SJCRH30 (cell line): ENCODE data around the gene C22orf31. TPM values are rescaled to one million over a fixed set of nuclear protein-coding genes. Genes with fewer than 3 reads are reported as not detected.
A peak's percentile ranks its signal among the peaks of the same experiment; 100 is the strongest.
"Not testable (repeated sequence)": the region's sequence is repeated elsewhere in the genome, so short reads cannot be mapped to it uniquely, and the experiment has no call there.

ENCODE experiments used
- DNase-seq, 2 experiments: peaks; one replicate each; pipeline ENCODE4 v3.0.0-alpha.2; 2015 to 2020
- H3K27ac ChIP-seq: fragments of 250-450 bp; sonication (Bioruptor Pico); 2 replicates; pipeline ENCODE4 v1.5.1; 2020; ENCODE audit warnings: mild to moderate bottlenecking, moderate library complexity
- H3K27me3 ChIP-seq: fragments of 250-450 bp; sonication (Bioruptor Pico); 2 replicates; pipeline ENCODE4 v1.5.1; 2020; ENCODE audit warnings: mild to moderate bottlenecking, moderate library complexity
- H3K36me3 ChIP-seq: fragments of 250-450 bp; sonication (Bioruptor Pico); 2 replicates; pipeline ENCODE4 v1.5.1; 2020; ENCODE audit warnings: mild to moderate bottlenecking, moderate library complexity
- H3K4me1 ChIP-seq: fragments of 250-450 bp; sonication (Bioruptor Pico); 2 replicates; pipeline ENCODE4 v1.5.1; 2020; ENCODE audit warnings: mild to moderate bottlenecking, moderate library complexity
- H3K4me3 ChIP-seq: fragments of 250-450 bp; sonication (Bioruptor Pico); 2 replicates; pipeline ENCODE4 v1.5.1; 2020; ENCODE audit warnings: mild to moderate bottlenecking, moderate library complexity
- H3K9me3 ChIP-seq: fragments of 250-450 bp; sonication (Bioruptor Pico); replicated peaks from 2 replicates; pipeline ENCODE4 v1.5.1; 2020; ENCODE audit warnings: mild to moderate bottlenecking, moderate library complexity
- total RNA-seq: library from RNA; depleted of rRNA; stranded (reverse); fragments of >200 nt; shearing (Covaris generic); gene quantifications from 2 replicates; pipeline ENCODE4 v1.2.3, GENCODE V29; 2014

C22orf31 gene
- total RNA-seq, 1 experiment from 2014 or later, result not detected

- H3K4me1 ChIP-seq, result peaks cover 26% of the 10 kb centered on the region
- H3K4me3 ChIP-seq, result no peak overlapping the region
- peaks cover 8% of the 10 kb centered on the region; the same call in 1 of the 2 replicates for H3K36me3 ChIP-seq
- no peaks in the 10 kb centered on the region for H3K27me3 ChIP-seq
- DNase-seq, result no peak
- H3K27ac ChIP-seq, result no peak overlapping the region
- no peaks in the 10 kb centered on the region for H3K9me3 ChIP-seq
Measured at GRCh38 chr22:29053048-29053702, 8.5 kb downstream of the C22orf31 start.

GRCh38 chr22:29050457-29050856 lies 11.2 kb downstream of the C22orf31 start:
- Histone ChIP-seq H3K9me3 (no peaks in the 10 kb centered on the region), H3K4me1 (peaks cover 10% of the 10 kb centered on the region)
- DNase-seq, result no peak

GRCh38 chr22:29049655-29050263 lies 11.9 kb downstream of the C22orf31 start:
- H3K4me1 ChIP-seq, result peaks cover 3% of the 10 kb centered on the region
- no peaks in the 10 kb centered on the region for H3K9me3 ChIP-seq
- no peak overlapping the region for H3K27ac ChIP-seq
- no peak overlapping the region for H3K4me3 ChIP-seq
- no peaks in the 10 kb centered on the region for H3K27me3 ChIP-seq
- DNase-seq, result no peak
- peaks cover 10% of the 10 kb centered on the region; the same call in 1 of the 2 replicates for H3K36me3 ChIP-seq

More at GRCh38 chr22:29050457-29050856, 11.2 kb downstream of the C22orf31 start:
- H3K27ac ChIP-seq, result no peak overlapping the region
- no peaks in the 10 kb centered on the region for H3K27me3 ChIP-seq
- no peak overlapping the region for H3K4me3 ChIP-seq
- peaks cover 10% of the 10 kb centered on the region; the same call in 1 of the 2 replicates for H3K36me3 ChIP-seq

GRCh38 chr22:29048822-29049654 lies 12.6 kb downstream of the C22orf31 start:
- H3K4me1 ChIP-seq, result no peaks in the 10 kb centered on the region; the same call in 1 of the 2 replicates
- no peaks in the 10 kb centered on the region for H3K27me3 ChIP-seq
- H3K4me3 ChIP-seq, result no peak overlapping the region
- no peaks in the 10 kb centered on the region for H3K9me3 ChIP-seq
- peaks cover 10% of the 10 kb centered on the region; the same call in 1 of the 2 replicates for H3K36me3 ChIP-seq
- DNase-seq, result no peak
- no peak overlapping the region for H3K27ac ChIP-seq

GRCh38 chr22:29044657-29045176 lies 16.9 kb downstream of the C22orf31 start:
- no peak for DNase-seq
- no peaks in the 10 kb centered on the region; the same call in 1 of the 2 replicates for H3K4me1 ChIP-seq
- H3K27ac ChIP-seq, result no peak overlapping the region
- no peaks in the 10 kb centered on the region for H3K9me3 ChIP-seq
- H3K36me3 ChIP-seq, result peaks cover 13% of the 10 kb centered on the region; the same call in 1 of the 2 replicates
- H3K27me3 ChIP-seq, result no peaks in the 10 kb centered on the region
- H3K4me3 ChIP-seq, result no peak overlapping the region

- H3K36me3 ChIP-seq, result peaks cover 12% of the 10 kb centered on the region; the same call in 1 of the 2 replicates
- H3K27me3 ChIP-seq, result no peaks in the 10 kb centered on the region
- no peak overlapping the region for H3K4me3 ChIP-seq
- H3K4me1 ChIP-seq, result no peaks in the 10 kb centered on the region; the same call in 1 of the 2 replicates
- no peak for DNase-seq
- no peaks in the 10 kb centered on the region for H3K9me3 ChIP-seq
- H3K27ac ChIP-seq, result no peak overlapping the region
Measured at GRCh38 chr22:29043906-29044575, 17.6 kb downstream of the C22orf31 start.

- Histone ChIP-seq H3K27me3 (no peaks in the 10 kb centered on the region), H3K27ac (no peak overlapping the region), H3K4me3 (no peak overlapping the region), H3K9me3 (no peaks in the 10 kb centered on the region), H3K36me3 (peaks cover 4% of the 10 kb centered on the region; the same call in 1 of the 2 replicates), H3K4me1 (no peaks in the 10 kb centered on the region; the same call in 1 of the 2 replicates)
- no peak for DNase-seq
Measured at GRCh38 chr22:29041408-29041807, 20.2 kb downstream of the C22orf31 start.

- Histone ChIP-seq H3K9me3 (no peaks in the 10 kb centered on the region), H3K36me3 (peaks cover 3% of the 10 kb centered on the region; the same call in 1 of the 2 replicates), H3K4me1 (no peaks in the 10 kb centered on the region; the same call in 1 of the 2 replicates), H3K4me3 (no peak overlapping the region), H3K27me3 (no peaks in the 10 kb centered on the region), H3K27ac (no peak overlapping the region)
- peak; percentile 60 to 82 for DNase-seq
Measured at GRCh38 chr22:29040385-29041275, 21.0 kb downstream of the C22orf31 start.

- not testable (repeated sequence) for H3K27ac ChIP-seq, H3K9me3 ChIP-seq, H3K4me3 ChIP-seq, H3K36me3 ChIP-seq, H3K4me1 ChIP-seq, H3K27me3 ChIP-seq, DNase-seq
Measured at GRCh38 chr22:29039684-29040083, 21.9 kb downstream of the C22orf31 start.

- Histone ChIP-seq H3K27ac (no peak overlapping the region), H3K4me1 (no peaks in the 10 kb centered on the region; the same call in 1 of the 2 replicates), H3K27me3 (no peaks in the 10 kb centered on the region), H3K9me3 (no peaks in the 10 kb centered on the region), H3K4me3 (no peak overlapping the region), H3K36me3 (peaks cover 3% of the 10 kb centered on the region; the same call in 1 of the 2 replicates)
- DNase-seq, result no peak
Measured at GRCh38 chr22:29039148-29039547, 22.5 kb downstream of the C22orf31 start.

- Histone ChIP-seq H3K27me3 (no peaks in the 10 kb centered on the region), H3K4me3 (no peak overlapping the region), H3K36me3 (0 out of 2 replicates have a peak, but pooled peaks cover 3% of the 10 kb centered on the region), H3K27ac (no peak overlapping the region), H3K4me1 (peaks cover 5% of the 10 kb centered on the region; the same call in 1 of the 2 replicates), H3K9me3 (no peaks in the 10 kb centered on the region)
- no peak for DNase-seq
Measured at GRCh38 chr22:29037340-29037932, 24.2 kb downstream of the C22orf31 start.

- Histone ChIP-seq H3K4me1 (peaks cover 14% of the 10 kb centered on the region), H3K4me3 (no peak overlapping the region), H3K27ac (peak overlapping the region; percentile 89; the same call in 1 of the 2 replicates), H3K36me3 (no peaks in the 10 kb centered on the region), H3K27me3 (no peaks in the 10 kb centered on the region), H3K9me3 (no peaks in the 10 kb centered on the region)
- no peak for DNase-seq
Measured at GRCh38 chr22:29032584-29032983, 29.0 kb downstream of the C22orf31 start.

- H3K4me3 ChIP-seq, result peak overlapping the region; percentile 54
- peak overlapping the region; percentile 89 for H3K27ac ChIP-seq
- H3K36me3 ChIP-seq, result no peaks in the 10 kb centered on the region
Measured at GRCh38 chr22:29032014-29032475, 29.6 kb downstream of the C22orf31 start.

More at GRCh38 chr22:29032014-29032475, 29.6 kb downstream of the C22orf31 start:
- H3K4me1 ChIP-seq, result peaks cover 14% of the 10 kb centered on the region
- no peaks in the 10 kb centered on the region for H3K9me3 ChIP-seq
- H3K27me3 ChIP-seq, result no peaks in the 10 kb centered on the region
- no peak for DNase-seq
